ENCODE results near the gene SMIM28. TPM values are rescaled to one million over a fixed set of nuclear protein-coding genes. Genes with fewer than 3 reads are reported as not detected.

The SMIM28 gene
- polyA plus RNA-seq, 4 donors = not detected

- no peak for DNase-seq (ENCODE audit: low read depth in 4 of 4, low spot score in 2 of 4)
Measured at GRCh38 chr6:138372711-138373463, 4.8 kb upstream of the SMIM28 start.

- DNase-seq (ENCODE audit: low read depth in 4 of 4, low spot score in 2 of 4) = no peak
Measured at GRCh38 chr6:138374230-138374629, 3.5 kb upstream of the SMIM28 start.

- no peak for DNase-seq (ENCODE audit: low read depth in 4 of 4, low spot score in 2 of 4)
Measured at GRCh38 chr6:138374815-138375214, 2.9 kb upstream of the SMIM28 start.

- no peak for DNase-seq (ENCODE audit: low read depth in 4 of 4, low spot score in 2 of 4)
Measured at GRCh38 chr6:138377042-138377441, 663 bp upstream of the SMIM28 start.

GRCh38 chr6:138378463-138378862, 758 bp downstream of the SMIM28 start:
- DNase-seq (ENCODE audit: low read depth in 4 of 4, low spot score in 2 of 4) = no peak

- no peak for DNase-seq (ENCODE audit: low read depth in 4 of 4, low spot score in 2 of 4)
Measured at GRCh38 chr6:138382498-138383265, 5.0 kb downstream of the SMIM28 start.

- no peak for DNase-seq (ENCODE audit: low read depth in 4 of 4, low spot score in 2 of 4)
Measured at GRCh38 chr6:138383776-138384175, 6.1 kb downstream of the SMIM28 start.

GRCh38 chr6:138386897-138387296, 9.2 kb downstream of the SMIM28 start:
- no peak for DNase-seq (ENCODE audit: low read depth in 4 of 4, low spot score in 2 of 4)

- no peak for DNase-seq (ENCODE audit: low read depth in 4 of 4, low spot score in 2 of 4)
Measured at GRCh38 chr6:138387577-138388368, 10.1 kb downstream of the SMIM28 start.

- no peak for DNase-seq (ENCODE audit: low read depth in 4 of 4, low spot score in 2 of 4)
Measured at GRCh38 chr6:138389551-138389950, 11.8 kb downstream of the SMIM28 start.

GRCh38 chr6:138393871-138394783, 16.4 kb downstream of the SMIM28 start:
- no peak for DNase-seq (ENCODE audit: low read depth in 4 of 4, low spot score in 2 of 4)

GRCh38 chr6:138396709-138397108, 19.0 kb downstream of the SMIM28 start:
- DNase-seq (ENCODE audit: low read depth in 4 of 4, low spot score in 2 of 4) = no peak

GRCh38 chr6:138397128-138398122, 19.7 kb downstream of the SMIM28 start:
- DNase-seq (ENCODE audit: low read depth in 4 of 4, low spot score in 2 of 4) = no peak

- no peak for DNase-seq (ENCODE audit: low read depth in 4 of 4, low spot score in 2 of 4)
Measured at GRCh38 chr6:138400326-138400725, 22.6 kb downstream of the SMIM28 start.

- DNase-seq (ENCODE audit: low read depth in 4 of 4, low spot score in 2 of 4) = no peak
Measured at GRCh38 chr6:138401960-138402837, 24.5 kb downstream of the SMIM28 start.

- DNase-seq (ENCODE audit: low read depth in 4 of 4, low spot score in 2 of 4) = no peak
Measured at GRCh38 chr6:138402838-138403187, 25.1 kb downstream of the SMIM28 start.

GRCh38 chr6:138403324-138403800, 25.7 kb downstream of the SMIM28 start:
- DNase-seq (ENCODE audit: low read depth in 4 of 4, low spot score in 2 of 4) = peak in 2 of 4 donors; percentile 25 to 37

Data from left renal cortex interstitium (tissue), 4 donors.